Chondrocyte (in vitro differentiated cells): ENCODE data around the gene ATXN7L3. TPM values are rescaled to one million over a fixed set of nuclear protein-coding genes. Genes with fewer than 3 reads are reported as not detected.
"Not testable (repeated sequence)": the region's sequence is repeated elsewhere in the genome, so short reads cannot be mapped to it uniquely, and the experiment has no call there.

ENCODE experiments used
- DNase-seq: peaks from one replicate; pipeline ENCODE4 v3.0.0; 2021; ENCODE audit warnings: mixed read lengths, low spot score
- H3K27ac Mint-ChIP-seq: one replicate; pipeline ENCODE4 v1.8.0; 2021; ENCODE audit warnings: mild to moderate bottlenecking, moderate library complexity, mixed read lengths; ENCODE audit not compliant: unreplicated experiment
- H3K27me3 Mint-ChIP-seq: 2 replicates; pipeline ENCODE4 v1.8.0; 2021; ENCODE audit warnings: low read depth, mixed read lengths
- H3K36me3 Mint-ChIP-seq: 2 replicates; pipeline ENCODE4 v1.8.0; 2021; ENCODE audit warnings: low read depth, mixed read lengths
- H3K4me1 Mint-ChIP-seq: 2 replicates; pipeline ENCODE4 v1.8.0; 2021; ENCODE audit warnings: low read depth, mild to moderate bottlenecking, mixed read lengths
- H3K4me3 Mint-ChIP-seq: one replicate; pipeline ENCODE4 v1.8.0; 2021; ENCODE audit warnings: mild to moderate bottlenecking, moderate library complexity, mixed read lengths; ENCODE audit not compliant: unreplicated experiment
- H3K9me3 Mint-ChIP-seq: 2 replicates; pipeline ENCODE4 v1.8.0; 2021; ENCODE audit warnings: low read depth, mixed read lengths
- CTCF ChIP-seq: fragments of 200-600 bp; sonication (generic); IDR thresholded peaks from 2 replicates; pipeline ENCODE4 v1.5.0; 2021; ENCODE audit warnings: antibody characterized with exemption, mild to moderate bottlenecking, moderate library complexity
- total RNA-seq: library from RNA; stranded (reverse); gene quantifications from 3 replicates; pipeline ENCODE4 v1.2.1, GENCODE V29; 2021

Gene ATXN7L3
- total RNA-seq, 1 donor from 2014 or later, result 93.4 TPM

GRCh38 chr17:44152875-44153274 lies 46.8 kb downstream of the ATXN7L3 start:
- H3K4me3 Mint-ChIP-seq, result no peak overlapping the region
- no peak overlapping the region for H3K27ac Mint-ChIP-seq
- H3K36me3 Mint-ChIP-seq, result no peaks in the 10 kb centered on the region
- no peak for TF ChIP-seq CTCF
- no peaks in the 10 kb centered on the region for H3K9me3 Mint-ChIP-seq
- H3K4me1 Mint-ChIP-seq, result no peaks in the 10 kb centered on the region
- no peak for DNase-seq
- no peaks in the 10 kb centered on the region for H3K27me3 Mint-ChIP-seq

- no peaks in the 10 kb centered on the region for H3K4me1 Mint-ChIP-seq
- H3K4me3 Mint-ChIP-seq, result no peak overlapping the region
- no peak overlapping the region for H3K27ac Mint-ChIP-seq
- H3K9me3 Mint-ChIP-seq, result no peaks in the 10 kb centered on the region
- TF ChIP-seq CTCF, result no peak
- no peaks in the 10 kb centered on the region for H3K36me3 Mint-ChIP-seq
- DNase-seq, result no peak
- H3K27me3 Mint-ChIP-seq, result no peaks in the 10 kb centered on the region
Measured at GRCh38 chr17:44149750-44150329, 49.8 kb downstream of the ATXN7L3 start.

- not testable (repeated sequence) for DNase-seq, H3K27ac Mint-ChIP-seq, H3K4me1 Mint-ChIP-seq, H3K36me3 Mint-ChIP-seq, H3K9me3 Mint-ChIP-seq, H3K4me3 Mint-ChIP-seq, H3K27me3 Mint-ChIP-seq
Measured at GRCh38 chr17:44149066-44149465, 50.6 kb downstream of the ATXN7L3 start.

- no peaks in the 10 kb centered on the region for H3K36me3 Mint-ChIP-seq
- H3K27ac Mint-ChIP-seq, result no peak overlapping the region
- no peak overlapping the region for H3K4me3 Mint-ChIP-seq
- no peaks in the 10 kb centered on the region for H3K9me3 Mint-ChIP-seq
- no peak for DNase-seq
- H3K27me3 Mint-ChIP-seq, result no peaks in the 10 kb centered on the region
- H3K4me1 Mint-ChIP-seq, result no peaks in the 10 kb centered on the region
- TF ChIP-seq CTCF, result no peak
Measured at GRCh38 chr17:44147812-44148211, 51.9 kb downstream of the ATXN7L3 start.

- Mint-ChIP-seq H3K4me1 (peaks cover 4% of the 10 kb centered on the region), H3K4me3 (no peak overlapping the region), H3K9me3 (no peaks in the 10 kb centered on the region), H3K27ac (no peak overlapping the region), H3K27me3 (no peaks in the 10 kb centered on the region), H3K36me3 (no peaks in the 10 kb centered on the region)
- TF ChIP-seq CTCF, result no peak
- DNase-seq, result no peak
Measured at GRCh38 chr17:44146375-44147346, 53.0 kb downstream of the ATXN7L3 start.
